Measurements from ENCODE around the gene LMO2.

The LMO2 gene

DNA sequence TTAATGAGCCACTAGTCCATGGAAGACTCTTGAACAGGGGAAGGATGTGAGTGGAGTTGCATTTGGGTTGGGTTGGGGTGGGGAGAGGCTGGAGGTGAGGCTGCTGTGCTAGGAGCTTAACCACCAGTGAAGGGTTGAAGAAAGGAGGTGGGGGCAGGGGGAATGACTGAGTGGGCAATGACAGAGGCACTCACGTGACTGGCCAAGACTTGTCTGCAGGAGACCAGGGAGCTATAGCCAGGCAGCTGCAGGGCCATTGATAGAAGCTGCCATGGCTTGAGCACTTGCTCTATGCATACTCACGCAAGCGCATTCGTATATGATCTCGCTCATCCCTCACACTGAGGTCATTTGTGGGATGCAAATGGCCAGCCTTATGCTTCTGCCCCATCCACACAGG is 4.0 kb downstream of the LMO2 start:
- DNase-seq (ENCODE audit: low read depth): no peak

DNA sequence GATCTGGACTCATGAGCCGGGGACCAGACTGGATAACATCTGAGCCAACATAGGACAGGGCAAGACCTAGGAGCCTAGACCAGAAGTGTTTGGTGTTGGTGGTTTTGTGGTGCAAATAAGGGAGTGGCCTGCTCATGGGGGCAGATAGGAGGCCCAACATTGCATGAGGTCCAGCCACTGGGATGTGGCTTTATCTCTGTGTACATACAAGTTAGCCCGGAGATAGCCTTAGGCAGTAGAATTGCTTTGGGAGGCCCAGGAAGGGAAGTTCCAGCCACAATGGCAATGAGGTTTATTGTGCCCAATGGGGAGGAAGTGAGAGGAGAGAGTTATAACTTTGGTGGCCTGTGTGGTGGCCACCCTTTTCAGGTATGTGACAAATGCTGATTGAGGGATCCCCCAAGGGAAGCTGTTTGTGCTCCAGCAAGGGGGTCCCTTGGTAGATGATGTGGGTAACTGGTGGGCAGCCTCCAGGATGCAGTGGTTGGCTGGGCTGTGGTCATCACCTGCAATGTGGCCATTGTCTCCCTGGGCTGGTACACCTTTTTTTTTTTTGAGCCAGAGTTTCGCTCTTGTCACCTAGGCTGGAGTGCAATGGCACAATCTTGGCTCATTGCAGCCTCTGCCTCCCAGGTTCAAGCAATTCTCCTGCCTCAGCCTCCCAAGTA is 6.4 kb downstream of the LMO2 start:
- no peak for DNase-seq (ENCODE audit: low read depth)

DNA sequence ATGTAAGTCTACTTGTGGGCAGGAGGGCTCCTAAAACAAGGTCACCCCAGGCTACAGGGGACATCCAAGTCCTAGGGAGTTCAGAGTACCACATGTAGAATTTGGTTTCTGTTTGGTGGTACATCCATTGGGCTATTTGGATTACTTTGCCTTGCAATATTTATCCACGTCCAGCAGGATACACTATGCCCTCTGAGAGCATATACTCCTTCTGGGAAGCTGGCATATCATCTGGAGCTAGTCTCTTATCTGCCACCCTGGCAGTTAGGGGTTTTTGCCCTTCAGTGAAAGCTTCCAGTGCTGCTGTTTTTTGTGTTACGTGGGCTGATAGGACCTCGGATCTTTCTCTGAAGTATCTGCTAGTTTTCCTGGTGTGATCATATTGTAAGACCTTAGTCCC is 7.3 kb downstream of the LMO2 start:
- DNase-seq (ENCODE audit: low read depth): no peak

DNA sequence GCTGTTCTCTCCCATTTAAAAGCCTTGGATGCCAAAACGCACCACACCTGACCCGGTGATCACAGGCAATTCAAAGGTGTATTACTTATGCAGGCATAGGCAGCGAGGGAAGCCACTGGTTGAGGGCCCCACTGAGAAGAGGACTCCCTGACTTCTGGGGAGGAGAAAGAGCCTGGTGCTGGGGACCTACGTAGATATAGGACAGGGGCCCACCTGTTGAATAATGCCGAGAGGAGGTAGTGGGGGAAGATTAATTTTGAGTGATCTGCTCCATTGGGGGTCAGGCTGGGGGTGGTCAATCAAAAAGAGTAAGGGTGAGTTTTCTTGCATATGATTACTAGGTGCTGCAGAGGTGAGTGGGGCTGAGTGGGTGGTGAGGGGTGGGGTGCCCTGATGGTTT is 7.8 kb downstream of the LMO2 start:
- no peak for DNase-seq (ENCODE audit: low read depth)

DNA sequence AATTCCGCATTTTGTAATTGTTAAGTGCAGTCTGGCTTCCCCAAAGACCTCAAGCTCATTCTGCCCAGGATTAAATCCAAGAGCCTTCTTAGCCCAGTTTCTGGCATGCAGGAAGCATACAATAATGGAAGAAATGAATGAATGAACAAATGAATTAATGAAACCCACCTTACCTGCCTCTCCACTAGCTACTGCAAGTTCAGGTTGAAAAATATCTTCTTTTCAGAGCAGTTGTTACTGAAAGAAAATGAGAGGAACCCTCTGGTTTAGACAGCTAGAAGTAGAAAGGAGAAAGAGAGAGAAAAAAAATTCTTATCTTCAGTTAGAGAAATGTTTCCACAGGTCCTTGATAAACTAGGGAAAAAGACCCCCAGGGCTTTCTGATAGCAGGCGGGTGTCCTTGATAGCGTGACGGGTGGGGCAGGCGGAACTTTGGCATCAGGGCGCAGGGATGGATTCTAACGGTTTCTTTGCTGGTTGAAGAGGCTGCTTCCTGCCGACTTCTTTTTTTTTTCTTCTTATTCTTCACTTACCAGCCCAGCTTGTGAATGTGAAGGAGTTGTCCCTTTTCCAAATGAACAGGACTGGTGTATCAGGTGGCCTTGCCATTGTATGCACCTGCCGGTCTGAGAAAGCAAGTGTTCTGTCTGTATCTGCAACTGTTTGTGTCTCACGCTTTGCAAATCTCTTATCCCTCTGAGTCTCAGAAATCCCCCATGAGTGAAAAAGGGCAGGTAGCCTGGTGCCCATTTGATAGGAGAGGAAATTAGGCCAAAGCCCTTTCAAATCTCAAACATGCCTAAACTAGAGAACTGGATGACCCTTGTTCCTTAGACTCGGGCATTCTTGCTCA is 10.0 kb downstream of the LMO2 start:
- no peak for DNase-seq (ENCODE audit: low read depth)

DNA sequence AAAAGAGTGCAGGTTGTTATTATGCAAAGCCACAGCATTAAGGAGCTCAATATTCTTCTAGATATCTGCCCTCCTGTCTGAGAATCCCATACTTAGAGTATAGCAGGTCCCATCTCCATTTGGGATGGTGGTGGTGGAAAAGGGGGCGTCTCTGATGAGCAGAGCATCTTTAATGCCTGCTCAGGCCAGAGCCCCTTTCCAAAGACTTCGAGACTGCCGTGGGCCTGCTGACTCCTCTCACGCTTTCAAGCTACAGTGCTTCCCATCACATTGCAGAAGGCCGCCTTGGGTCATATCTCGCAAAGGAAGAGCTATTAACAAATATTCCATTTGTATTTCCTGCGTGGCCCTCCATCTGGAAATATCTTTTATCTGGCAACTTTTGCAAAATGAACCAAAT is 10.9 kb downstream of the LMO2 start:
- no peak for DNase-seq (ENCODE audit: low read depth)

DNA sequence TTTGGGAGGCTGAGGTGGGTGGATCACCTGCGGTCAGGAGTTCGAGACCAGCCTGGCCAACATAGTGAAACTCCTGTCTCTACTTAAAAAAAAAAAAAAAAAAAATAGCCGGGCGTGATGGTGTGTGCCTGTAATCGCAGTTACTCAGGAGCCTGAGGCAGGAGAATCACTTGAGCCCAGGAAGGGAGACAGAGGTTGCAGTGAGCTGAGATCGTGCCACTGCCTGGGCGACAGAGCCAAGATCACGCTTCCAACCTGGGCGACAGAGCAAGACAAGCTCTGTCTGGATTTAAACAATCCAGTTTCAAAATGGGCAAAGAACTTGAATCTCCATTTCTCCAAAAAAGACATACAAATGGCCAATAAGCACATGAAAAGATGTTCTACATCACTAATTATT is 12.5 kb downstream of the LMO2 start:
- DNase-seq (ENCODE audit: low read depth): no peak

DNA sequence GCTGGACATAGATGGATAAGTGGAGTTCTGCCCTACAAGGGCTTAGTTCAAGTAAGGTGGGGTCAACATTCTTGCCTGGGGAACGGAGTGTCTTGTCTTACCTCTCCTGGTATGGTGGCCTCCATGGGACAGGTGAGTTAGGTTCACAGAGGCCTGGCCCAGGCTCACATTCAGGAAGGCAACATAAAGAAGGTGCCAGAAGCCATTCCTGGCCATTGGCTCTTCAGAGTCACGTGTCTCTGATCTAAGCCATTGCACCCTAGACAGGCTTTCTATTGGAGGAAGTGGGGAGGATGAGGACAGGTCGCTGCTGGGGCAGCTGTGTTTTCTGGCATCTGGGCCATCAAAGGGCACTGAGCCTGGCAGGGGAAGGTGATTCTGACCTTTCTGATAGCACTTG is 14.8 kb downstream of the LMO2 start:
- no peak for DNase-seq (ENCODE audit: low read depth)

DNA sequence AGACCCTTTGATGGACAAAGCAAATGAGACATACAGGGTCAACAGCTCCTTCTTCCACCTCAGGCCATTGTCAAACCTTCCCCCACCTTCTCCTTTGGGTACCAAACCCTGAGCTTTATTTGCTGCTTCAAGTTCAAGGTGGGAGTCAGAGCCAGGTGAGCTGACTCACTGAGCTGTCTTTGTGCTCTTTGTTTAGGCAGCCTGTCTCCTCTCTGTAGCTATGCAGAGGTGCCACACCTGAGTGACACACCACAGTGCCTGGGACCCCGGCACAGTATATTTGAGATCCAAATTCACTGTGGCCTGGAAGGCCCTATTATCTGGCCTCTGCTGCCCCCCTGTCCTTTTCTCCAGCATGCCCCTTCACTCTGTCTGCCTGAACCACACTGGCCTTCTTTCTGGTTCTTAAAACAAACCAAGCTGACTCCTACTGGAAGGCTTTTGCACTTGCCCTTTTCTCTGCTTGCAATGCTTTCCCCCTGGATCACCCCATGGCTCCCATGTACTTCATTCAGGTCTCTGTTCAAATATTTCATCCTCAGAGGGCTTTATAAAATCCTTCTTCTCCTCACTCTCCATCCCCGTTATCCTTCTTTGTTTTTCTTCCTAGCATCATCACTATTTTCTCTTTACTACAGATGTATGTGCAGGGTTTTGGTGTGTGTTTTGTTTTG is 16.1 kb downstream of the LMO2 start:
- DNase-seq (ENCODE audit: low read depth): no peak

DNA sequence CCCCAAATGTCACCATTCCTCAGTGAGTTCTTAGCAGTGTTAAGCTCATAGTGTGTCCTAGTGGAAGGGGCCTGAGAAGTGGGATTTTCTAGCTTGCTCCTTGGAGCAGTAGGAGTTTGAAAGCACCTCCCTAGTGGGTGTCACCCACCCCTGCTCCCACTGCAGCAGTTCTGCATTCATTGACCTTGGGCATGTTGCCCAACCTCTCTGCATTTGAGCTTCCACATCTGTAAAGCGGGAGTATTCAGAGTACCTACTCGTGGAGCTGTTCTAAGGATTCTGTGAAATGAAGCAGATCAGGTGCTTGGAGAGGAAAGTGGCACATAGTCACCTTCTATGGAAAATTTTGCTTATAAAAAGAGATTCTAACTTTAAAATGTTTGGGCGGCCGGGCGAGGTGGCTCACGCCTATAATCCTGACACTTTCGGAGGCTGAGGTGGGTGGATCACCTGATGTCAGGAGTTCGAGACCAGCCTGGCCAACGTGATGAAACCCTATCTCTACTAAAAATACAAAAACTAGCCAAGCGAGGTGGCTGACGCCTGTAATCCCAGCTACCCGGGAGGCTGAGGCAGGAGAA is 16.9 kb downstream of the LMO2 start:
- DNase-seq (ENCODE audit: low read depth): no peak

DNA sequence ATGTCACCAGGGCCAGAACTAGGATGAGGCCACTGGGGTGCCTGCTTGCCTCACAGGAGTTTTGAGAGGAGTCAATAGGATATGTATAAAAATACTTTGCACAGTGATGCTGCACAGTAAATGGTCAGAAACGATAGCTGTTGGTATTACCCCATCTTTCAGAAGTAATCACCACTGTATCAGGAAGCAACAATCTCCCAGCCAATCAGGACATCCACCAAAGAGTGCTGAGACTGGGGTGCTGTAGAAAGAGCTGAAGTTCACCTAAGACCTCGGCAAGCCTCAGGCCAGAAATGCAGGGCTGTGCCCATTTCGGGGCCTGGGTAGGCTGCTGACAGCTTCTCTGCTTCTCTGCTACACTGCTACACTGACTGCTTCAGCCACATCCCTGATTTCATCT is 17.4 kb downstream of the LMO2 start:
- DNase-seq (ENCODE audit: low read depth): no peak

DNA sequence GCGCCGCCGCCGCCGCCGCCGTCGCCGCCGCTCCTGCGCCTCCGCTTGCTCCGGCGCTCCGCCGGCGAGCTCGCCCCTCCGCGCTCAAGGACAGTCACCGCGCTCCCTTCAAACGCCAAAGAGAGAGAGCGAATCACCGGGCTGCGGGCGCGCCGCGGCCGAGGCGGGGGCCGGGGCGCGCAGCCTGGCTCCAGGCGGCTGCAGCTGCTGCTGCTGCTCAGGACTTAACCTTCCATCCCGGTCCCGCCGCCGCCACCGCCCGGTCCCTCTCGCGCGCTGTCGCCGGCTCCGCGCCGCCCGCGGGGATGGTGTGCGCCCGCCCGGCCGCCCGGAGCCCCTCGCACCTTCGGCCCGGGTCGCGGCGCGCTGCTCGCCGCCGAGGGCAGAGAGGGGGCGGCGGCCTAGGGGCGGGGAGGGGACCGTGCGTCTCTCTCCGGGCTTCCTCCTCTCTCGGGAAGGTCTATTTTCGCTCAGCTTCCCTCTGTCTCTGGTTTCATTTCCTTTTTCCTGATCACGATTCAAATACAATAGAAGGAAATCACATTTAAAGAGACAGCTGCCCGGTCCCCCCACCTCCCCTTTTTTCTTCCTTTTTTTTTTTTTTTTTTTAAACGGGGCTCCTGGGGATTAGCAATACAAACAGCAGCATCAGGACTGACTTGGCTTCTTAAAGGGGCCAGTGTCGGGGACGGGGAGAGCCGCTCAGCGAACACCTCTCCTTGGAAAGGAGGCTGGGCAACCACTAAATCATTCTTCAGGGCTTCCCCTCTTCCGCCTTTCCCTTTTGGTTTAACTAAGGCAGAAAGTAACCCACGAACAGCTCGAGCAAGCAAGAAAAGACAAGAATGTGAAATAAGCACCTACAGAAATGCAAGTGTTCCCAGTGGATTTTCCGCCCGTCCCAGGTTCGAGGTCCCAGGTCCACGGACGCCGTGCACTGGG is 22.1 kb downstream of the LMO2 start:
- no peak for DNase-seq (ENCODE audit: low read depth)

DNA sequence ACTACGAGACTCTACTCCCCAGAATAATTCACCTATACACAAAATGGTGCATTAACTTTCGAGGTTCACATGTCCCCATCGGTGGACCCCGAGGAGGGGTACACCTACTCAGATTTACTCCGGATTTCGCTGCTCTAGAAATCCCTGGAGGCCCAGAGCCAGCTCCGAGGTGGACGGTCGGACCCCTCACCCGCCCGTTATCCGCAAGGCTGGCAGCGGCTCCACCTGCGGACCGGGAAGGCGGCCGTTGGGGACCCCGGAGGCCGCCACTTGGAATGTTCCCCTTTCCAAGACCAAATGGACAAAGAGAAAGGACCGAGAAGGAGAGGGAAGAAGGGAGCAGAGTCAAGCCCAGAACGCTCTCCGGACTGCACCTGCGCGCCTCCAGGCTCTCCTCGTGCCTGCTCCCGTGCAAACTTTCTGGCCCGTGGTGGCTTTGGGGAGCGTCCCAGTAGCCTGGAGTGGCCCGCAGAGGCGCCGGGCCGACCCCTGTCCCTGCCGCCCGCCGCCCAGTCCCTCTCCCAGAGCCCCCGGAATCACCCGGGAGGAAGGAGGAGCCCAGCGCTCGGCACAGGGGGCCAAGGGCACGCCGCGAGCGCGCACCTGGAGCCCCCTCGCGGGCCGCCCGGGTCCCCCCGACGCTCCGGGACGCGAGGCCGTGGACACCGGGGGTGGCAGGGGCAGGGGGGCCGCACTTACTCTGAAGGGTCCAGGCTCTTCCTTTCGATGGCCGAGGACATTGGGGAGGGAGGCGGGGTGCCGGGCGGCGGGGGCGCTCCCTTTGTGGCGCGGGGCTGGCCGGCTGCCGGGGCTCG is 23.0 kb downstream of the LMO2 start:
- no peak for DNase-seq (ENCODE audit: low read depth)

DNA sequence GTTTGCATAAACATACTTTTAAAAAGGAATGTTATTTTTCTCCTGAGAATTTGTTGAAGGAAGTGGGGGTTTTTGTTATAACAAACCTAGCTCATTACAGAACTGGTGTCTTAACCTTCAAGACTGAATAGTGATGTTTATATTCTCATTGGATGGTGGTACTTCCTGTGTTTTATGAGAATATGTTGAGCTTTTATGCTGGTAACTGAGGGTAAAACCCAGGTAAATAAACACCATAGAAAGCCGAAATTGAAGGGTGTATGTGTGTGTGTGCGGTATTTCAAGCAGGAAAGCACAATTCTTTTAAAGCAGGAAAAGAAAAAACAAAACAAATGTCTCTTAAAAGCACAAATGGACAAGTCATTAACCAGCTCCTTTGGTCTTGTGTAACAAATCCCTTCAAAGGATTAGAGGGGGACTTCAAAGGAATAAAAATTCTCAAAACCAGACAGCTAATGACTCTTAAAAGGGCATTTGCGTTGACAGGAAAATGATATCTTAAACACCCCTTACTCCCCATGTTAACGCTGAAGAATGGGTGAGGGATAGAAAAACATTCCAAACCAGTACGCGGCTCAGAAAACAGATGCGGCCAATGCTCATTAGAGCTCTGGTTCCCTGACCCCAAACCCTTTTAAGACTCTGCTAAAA is 23.8 kb downstream of the LMO2 start:
- DNase-seq (ENCODE audit: low read depth): no peak

DNA sequence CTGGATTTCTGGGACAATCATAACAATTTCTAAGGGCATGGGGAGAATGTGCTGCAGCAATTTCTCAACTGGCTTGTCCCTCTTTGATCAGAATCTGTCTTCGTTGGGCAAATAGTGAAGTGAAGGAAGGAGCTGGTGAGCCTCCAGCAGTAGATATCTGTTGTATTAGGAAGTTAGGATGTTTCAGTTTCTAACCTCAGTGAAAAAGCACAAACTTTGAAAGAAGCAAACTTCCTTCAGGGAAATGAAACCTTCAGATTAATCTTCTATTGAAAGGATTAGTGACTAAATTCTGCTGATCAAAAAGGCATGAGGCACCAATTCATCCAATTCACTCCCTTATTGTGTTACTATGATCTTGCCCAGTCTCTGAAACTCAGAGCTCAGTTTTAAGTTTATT is 24.3 kb downstream of the LMO2 start:
- no peak for DNase-seq (ENCODE audit: low read depth)

DNA sequence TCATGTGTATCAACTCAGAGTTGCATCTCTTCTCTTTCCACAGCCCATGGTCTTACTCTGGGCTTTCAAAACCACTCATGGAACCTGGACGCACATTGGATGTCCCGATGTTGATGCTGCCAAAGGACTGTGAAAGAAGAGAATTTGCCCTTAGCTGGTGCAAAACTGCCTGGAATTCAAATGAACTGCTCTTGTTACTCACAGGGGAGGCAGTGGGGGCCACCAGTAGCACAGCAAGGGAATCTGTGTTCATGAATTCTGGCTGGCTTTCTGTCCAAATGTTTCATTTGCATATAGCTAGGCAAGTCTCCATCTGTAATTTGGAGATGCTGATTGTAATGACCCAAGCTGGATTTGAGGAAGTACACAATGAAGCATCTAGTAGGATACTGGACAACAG is 24.9 kb downstream of the LMO2 start:
- DNase-seq (ENCODE audit: low read depth): no peak

DNA sequence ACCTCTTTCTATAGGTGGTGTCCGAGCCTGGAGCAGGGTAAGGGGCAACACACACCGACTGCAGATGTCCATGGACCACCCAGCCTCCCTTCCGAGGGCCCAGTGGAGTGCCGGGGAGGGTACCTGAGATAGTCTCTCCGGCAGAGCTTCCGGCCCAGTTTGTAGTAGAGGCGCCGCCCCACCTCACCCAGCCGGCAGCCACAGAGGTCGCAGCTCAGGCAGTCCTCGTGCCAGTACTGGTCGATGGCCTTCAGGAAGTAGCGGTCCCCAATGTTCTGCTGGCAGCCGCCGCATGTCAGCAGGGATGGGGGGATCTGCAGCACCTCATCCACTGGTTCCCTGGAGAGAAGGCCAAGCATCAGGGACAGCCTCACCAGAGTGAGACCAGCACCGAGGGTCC is 27.4 kb downstream of the LMO2 start:
- DNase-seq (ENCODE audit: low read depth): no peak

DNA sequence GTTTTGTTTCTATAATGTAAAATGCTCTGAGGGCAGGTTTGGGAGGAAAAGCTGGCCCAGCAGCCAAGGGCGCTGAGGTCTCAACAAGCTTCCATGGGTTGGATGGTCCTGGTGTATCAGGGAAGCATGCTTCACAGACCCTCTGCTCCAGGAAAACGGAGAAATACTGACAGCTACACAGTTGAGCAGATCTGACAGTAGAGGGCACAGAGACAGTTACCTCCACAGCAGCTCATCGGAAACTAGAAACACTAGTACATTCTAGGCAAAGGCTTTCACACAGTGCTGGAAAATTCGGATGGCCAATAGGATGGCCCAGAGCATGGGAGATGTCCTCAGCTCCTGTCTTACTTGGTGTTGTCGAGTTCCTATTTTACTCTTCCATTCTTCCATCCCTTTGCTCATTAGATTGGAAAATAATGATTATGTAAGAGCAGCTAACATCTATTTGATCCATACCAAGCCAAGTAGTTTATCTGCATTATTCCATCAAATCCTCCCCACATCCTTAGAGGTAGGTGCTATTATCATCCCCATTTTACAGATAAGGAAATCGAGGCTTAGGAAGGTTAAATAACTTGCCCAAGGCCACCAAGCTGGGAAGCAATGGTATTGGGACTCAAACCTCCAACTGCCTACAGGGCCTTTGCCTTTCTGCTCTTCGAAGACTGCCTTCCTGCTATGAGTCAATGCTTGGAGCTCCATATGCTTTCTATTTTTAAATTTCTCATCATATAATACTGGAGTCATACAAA is 28.3 kb downstream of the LMO2 start:
- no peak for DNase-seq (ENCODE audit: low read depth)

DNA sequence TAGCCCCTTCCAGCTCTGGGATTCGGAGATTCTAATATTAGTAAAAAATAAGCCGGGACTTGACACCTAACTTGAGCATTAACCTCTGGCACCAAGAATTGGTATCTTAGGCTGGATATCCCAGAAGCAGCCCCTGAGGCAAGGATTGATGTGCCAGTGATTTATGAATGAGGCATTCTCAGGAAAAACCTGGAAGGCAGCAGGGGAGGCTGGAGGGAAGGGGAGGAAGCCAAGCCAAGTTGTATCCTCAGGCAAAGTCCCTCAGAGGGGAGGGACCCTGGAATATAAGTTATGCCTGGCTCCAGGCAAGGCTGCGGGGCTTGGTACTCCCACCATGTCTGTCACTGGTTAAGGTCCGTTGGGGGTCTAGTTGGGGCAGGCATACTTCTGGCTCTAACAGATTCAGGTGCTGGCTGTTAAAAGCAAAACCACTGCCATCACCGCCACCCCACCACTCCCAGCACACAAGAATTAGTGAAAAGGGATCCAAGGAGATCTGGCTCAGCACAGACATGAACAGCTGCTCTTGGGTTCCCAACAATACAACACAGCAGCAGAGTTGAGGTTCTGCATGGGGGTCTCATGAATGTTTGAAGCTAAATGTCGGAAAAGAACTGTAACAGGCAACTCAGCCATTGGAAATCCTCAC is 29.8 kb downstream of the LMO2 start:
- no peak for DNase-seq (ENCODE audit: low read depth)
